GM18909 (cell line): Measurements from ENCODE around the gene AP1S1.
A peak's percentile ranks its signal among the peaks of the same experiment; 100 is the strongest.

ENCODE experiments used
- ATAC-seq: cut with Tn5 transposase; IDR thresholded peaks from one replicate; pipeline ENCODE4 v1.9.1; 2021; ENCODE audit warnings: mild to moderate bottlenecking; ENCODE audit not compliant: unreplicated experiment, poor library complexity

The AP1S1 gene

GRCh38 chr7:101156277-101156676 is 2.0 kb downstream of the AP1S1 start:
- ATAC-seq, result no peak

- no peak for ATAC-seq
Measured at GRCh38 chr7:101156866-101157589, 2.8 kb downstream of the AP1S1 start.

- ATAC-seq, result no peak
Measured at GRCh38 chr7:101159696-101160674, 5.7 kb downstream of the AP1S1 start.

- ATAC-seq, result no peak
Measured at GRCh38 chr7:101160910-101161309, 6.6 kb downstream of the AP1S1 start.

- no peak for ATAC-seq
Measured at GRCh38 chr7:101161692-101162471, 7.6 kb downstream of the AP1S1 start.

- ATAC-seq, result no peak
Measured at GRCh38 chr7:101162551-101163278, 8.4 kb downstream of the AP1S1 start.

- no peak for ATAC-seq
Measured at GRCh38 chr7:101163279-101164070, 9.2 kb downstream of the AP1S1 start.

GRCh38 chr7:101164071-101164840 is 10.0 kb downstream of the AP1S1 start:
- no peak for ATAC-seq

GRCh38 chr7:101165075-101165957 is 11.0 kb downstream of the AP1S1 start, which contains the start of gene VGF:
Gene VGF, minus strand, starts transcription at chr7:101165569. Its CDS starts 726 bp downstream, at chr7:101164843.
- ATAC-seq, result peak; percentile 72

GRCh38 chr7:101165958-101166647 is 11.8 kb downstream of the AP1S1 start:
- ATAC-seq, result no peak

GRCh38 chr7:101166648-101166908 is 12.3 kb downstream of the AP1S1 start:
- no peak for ATAC-seq

- no peak for ATAC-seq
Measured at GRCh38 chr7:101166909-101167644, 12.8 kb downstream of the AP1S1 start.

- no peak for ATAC-seq
Measured at GRCh38 chr7:101167645-101168411, 13.6 kb downstream of the AP1S1 start.

GRCh38 chr7:101168412-101169049 is 14.3 kb downstream of the AP1S1 start:
- no peak for ATAC-seq
